HCT116 (cell line): ENCODE results near the gene SDCBP2. TPM values are rescaled to one million over a fixed set of nuclear protein-coding genes. Genes with fewer than 3 reads are reported as not detected.

Experiments used
- ATAC-seq: fragments of 200-7000 bp; cut with Tn5 transposase; 2 replicates; pipeline ENCODE4 v1.9.1; 2020; ENCODE audit warnings: mild to moderate bottlenecking, moderate library complexity
- BruUV-seq: library from RNA; stranded (reverse); fragments of 400-500 nt; replicated peaks from 2 replicates; lab custom pipeline; 2021; lab: Mats Ljungman, UMichigan
- CTCF ChIA-PET: fragments of 300-600 bp; sonication (Branson Sonifier 250); formaldehyde crosslinking; loops from one replicate; lab custom pipeline; 2021; ENCODE audit warnings: antibody characterized with exemption; lab: Charles Lee
- POLR2A ChIA-PET: fragments of 300-600, 350-600 bp; sonication (Branson Sonifier 250); formaldehyde crosslinking; loops from one replicate; lab custom pipeline; 2021; ENCODE audit warnings: antibody characterized with exemption; lab: Charles Lee
- RAD21 ChIA-PET, 2 experiments: fragments of 300-600 bp; sonication (Branson Sonifier 250); formaldehyde crosslinking; loops; one replicate each; lab custom pipeline; 2023; ENCODE audit warnings: low total read pairs in 2 of 2; ENCODE audit not compliant: uncharacterized antibody in 2 of 2, unreplicated experiment in 2 of 2, low non-redundant PET in 1 of 2; lab: Charles Lee
- DNase-seq: peaks from one replicate; pipeline ENCODE4 v3.0.0-alpha.2; 2010; ENCODE audit warnings: low read depth, low spot score
- H2AFZ ChIP-seq: fragments of 200-600 bp; shearing (Covaris generic), sonication (generic); 2 replicates; pipeline ENCODE4 v1.6.1; 2017; ENCODE audit warnings: low read depth, mixed run types, mixed read lengths, antibody characterized with exemption, low read length; ENCODE audit not compliant: poor library complexity, severe bottlenecking
- H3K27ac ChIP-seq: 2 replicates; pipeline ENCODE4 v1.5.1; 2012; ENCODE audit warnings: low read depth, low read length
- H3K27me3 ChIP-seq: fragments of 200-600 bp; sonication (generic); 2 replicates; pipeline ENCODE4 v1.6.1; 2016; ENCODE audit warnings: mixed run types, low read length, mixed read lengths; ENCODE audit not compliant: insufficient read depth
- H3K36me3 ChIP-seq, 2 experiments: fragments of 200-500 bp in 1 of 2; fragments of 200-600 bp in 1 of 2; sonication (Bioruptor generic) in 1 of 2; sonication (generic) in 1 of 2; 2 replicates each; pipeline versions ENCODE4 v1.5.1 to v1.6.1; 2014 to 2016; ENCODE audit warnings: low read length in 2 of 2, inconsistent platforms in 1 of 2, mixed read lengths in 1 of 2, mixed run types in 1 of 2; ENCODE audit not compliant: insufficient read depth in 2 of 2, control insufficient read depth in 1 of 2
- H3K4me1 ChIP-seq, 2 experiments: fragments of 200-600 bp in 1 of 2; sonication (generic) in 1 of 2; 2 replicates each; pipeline versions ENCODE4 v1.5.1 to v1.6.1; 2012 to 2017; ENCODE audit warnings: low read length in 2 of 2, inconsistent platforms in 1 of 2, mild to moderate bottlenecking in 1 of 2, mixed read lengths in 1 of 2, mixed run types in 1 of 2, moderate library complexity in 1 of 2; ENCODE audit not compliant: insufficient read depth in 2 of 2, control insufficient read depth in 1 of 2
- H3K4me2 ChIP-seq: fragments of 200-600 bp; sonication (generic); 2 replicates; pipeline ENCODE4 v1.6.1; 2017; ENCODE audit warnings: mixed run types, low read length, mixed read lengths
- H3K4me3 ChIP-seq, 2 experiments: fragments of 200-600 bp in 1 of 2; sonication (generic) in 1 of 2; replicated peaks in 1 of 2; 2 replicates each; pipeline ENCODE4 v1.5.1; 2011 to 2016; ENCODE audit warnings: low read length in 2 of 2, control low read depth in 1 of 2, low read depth in 1 of 2, mild to moderate bottlenecking in 1 of 2, mixed read lengths in 1 of 2, mixed run types in 1 of 2
- H3K79me2 ChIP-seq: fragments of 200-600 bp; sonication (generic); 2 replicates; pipeline ENCODE4 v1.6.1; 2017; ENCODE audit warnings: mild to moderate bottlenecking, mixed run types, low read length, moderate library complexity, mixed read lengths; ENCODE audit not compliant: insufficient read depth
- H3K9ac ChIP-seq: fragments of 200-600 bp; sonication (generic); 2 replicates; pipeline ENCODE4 v1.6.1; 2016; ENCODE audit warnings: low read length, mixed read lengths
- H3K9me2 ChIP-seq: fragments of 200-600 bp; sonication (generic), shearing (Covaris generic); 2 replicates; pipeline ENCODE4 v1.6.1; 2017; ENCODE audit warnings: mixed run types, mild to moderate bottlenecking, moderate library complexity; ENCODE audit not compliant: insufficient read depth
- H3K9me3 ChIP-seq, 2 experiments: fragments of 200-500 bp in 1 of 2; fragments of 200-600 bp in 1 of 2; sonication (Bioruptor generic) in 1 of 2; sonication (generic) in 1 of 2; 2 replicates each; pipeline ENCODE4 v1.6.1; 2014 to 2017; ENCODE audit warnings: low read length in 2 of 2, mixed read lengths in 2 of 2, inconsistent platforms in 1 of 2, low read depth in 1 of 2, mild to moderate bottlenecking in 1 of 2, mixed run types in 1 of 2, moderate library complexity in 1 of 2; ENCODE audit not compliant: control insufficient read depth in 1 of 2, insufficient read depth in 1 of 2
- H4K20me1 ChIP-seq: fragments of 200-600 bp; sonication (generic), shearing (Covaris generic); 2 replicates; pipeline ENCODE4 v1.6.1; 2017; ENCODE audit warnings: mixed run types, mild to moderate bottlenecking, moderate library complexity; ENCODE audit not compliant: insufficient read depth
- CBX3 ChIP-seq: IDR thresholded peaks from 2 replicates; pipeline ENCODE4 v1.6.1; 2012; ENCODE audit warnings: low read depth
- EGR1 ChIP-seq: IDR thresholded peaks from 2 replicates; pipeline ENCODE4 v1.6.1; 2012; ENCODE audit warnings: low read depth
- ELF1 ChIP-seq: IDR thresholded peaks from 2 replicates; pipeline ENCODE4 v1.6.1; 2012; ENCODE audit warnings: low read depth, borderline replicate concordance
- EZH2 ChIP-seq: fragments of 200-600 bp; sonication (generic); IDR thresholded peaks from 2 replicates; pipeline ENCODE4 v1.6.1; 2017; ENCODE audit warnings: antibody characterized with exemption, mixed run types
- FOSL1 ChIP-seq: IDR thresholded peaks from 2 replicates; pipeline ENCODE4 v1.6.1; 2012; ENCODE audit warnings: low read depth
- SP1 ChIP-seq: IDR thresholded peaks from 2 replicates; pipeline ENCODE4 v1.6.1; 2012; ENCODE audit warnings: low read depth
- ZFX ChIP-seq: fragments of 450-650 bp; IDR thresholded peaks from 2 replicates; pipeline ENCODE4 v1.6.1; 2017
- intact Hi-C: fragments of 100-400 bp; cut with micrococcal nuclease; formaldehyde crosslinking; loops from 2 replicates; pipeline ENCODE4 v1.10.0; 2022
- total RNA-seq: library from RNA; stranded (reverse); gene quantifications from one replicate; pipeline ENCODE4 v1.2.1, GENCODE V29; 2021; ENCODE audit not compliant: unreplicated experiment
- TF ChIP-seq, protein P1 (sequence below), 3 experiments: fragments of 200-600 bp in 1 of 3; sonication (generic) in 1 of 3; IDR thresholded peaks in 2 of 3; conservative IDR thresholded peaks in 1 of 3; 2 replicates each; pipeline ENCODE4 v1.5.1; 2012 to 2017; ENCODE audit warnings: low read depth in 2 of 3, low read length in 2 of 3, antibody characterized with exemption in 1 of 3, borderline replicate concordance in 1 of 3, control low read depth in 1 of 3, mild to moderate bottlenecking in 1 of 3, mixed read lengths in 1 of 3, mixed run types in 1 of 3, moderate library complexity in 1 of 3; ENCODE audit not compliant: insufficient read depth in 1 of 3
- TF ChIP-seq, protein P2 (sequence below): IDR thresholded peaks from 2 replicates; pipeline ENCODE4 v1.6.1; 2011; ENCODE audit warnings: mild to moderate bottlenecking, low read length, moderate library complexity; ENCODE audit not compliant: insufficient replicate concordance; ENCODE audit errors: extremely low read depth

Gene SDCBP2
- total RNA-seq, 1 experiment from 2014 or later: 3.4 TPM

GRCh38 chr20:1265226-1265915, 63.6 kb downstream of the SDCBP2 start (continued):
- TF ChIP-seq, protein P1, sequence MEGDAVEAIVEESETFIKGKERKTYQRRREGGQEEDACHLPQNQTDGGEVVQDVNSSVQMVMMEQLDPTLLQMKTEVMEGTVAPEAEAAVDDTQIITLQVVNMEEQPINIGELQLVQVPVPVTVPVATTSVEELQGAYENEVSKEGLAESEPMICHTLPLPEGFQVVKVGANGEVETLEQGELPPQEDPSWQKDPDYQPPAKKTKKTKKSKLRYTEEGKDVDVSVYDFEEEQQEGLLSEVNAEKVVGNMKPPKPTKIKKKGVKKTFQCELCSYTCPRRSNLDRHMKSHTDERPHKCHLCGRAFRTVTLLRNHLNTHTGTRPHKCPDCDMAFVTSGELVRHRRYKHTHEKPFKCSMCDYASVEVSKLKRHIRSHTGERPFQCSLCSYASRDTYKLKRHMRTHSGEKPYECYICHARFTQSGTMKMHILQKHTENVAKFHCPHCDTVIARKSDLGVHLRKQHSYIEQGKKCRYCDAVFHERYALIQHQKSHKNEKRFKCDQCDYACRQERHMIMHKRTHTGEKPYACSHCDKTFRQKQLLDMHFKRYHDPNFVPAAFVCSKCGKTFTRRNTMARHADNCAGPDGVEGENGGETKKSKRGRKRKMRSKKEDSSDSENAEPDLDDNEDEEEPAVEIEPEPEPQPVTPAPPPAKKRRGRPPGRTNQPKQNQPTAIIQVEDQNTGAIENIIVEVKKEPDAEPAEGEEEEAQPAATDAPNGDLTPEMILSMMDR (IDR thresholded peaks at IDR 0.05 in 2 of 3, conservative IDR thresholded peaks at IDR 0.05 in 1 of 3; ENCODE audit: borderline replicate concordance in 1 of 3, insufficient read depth in 1 of 3, low read depth in 2 of 3, low read length in 2 of 3): no peak
- TF ChIP-seq CBX3 (no peak), EGR1 (no peak)

DNA sequence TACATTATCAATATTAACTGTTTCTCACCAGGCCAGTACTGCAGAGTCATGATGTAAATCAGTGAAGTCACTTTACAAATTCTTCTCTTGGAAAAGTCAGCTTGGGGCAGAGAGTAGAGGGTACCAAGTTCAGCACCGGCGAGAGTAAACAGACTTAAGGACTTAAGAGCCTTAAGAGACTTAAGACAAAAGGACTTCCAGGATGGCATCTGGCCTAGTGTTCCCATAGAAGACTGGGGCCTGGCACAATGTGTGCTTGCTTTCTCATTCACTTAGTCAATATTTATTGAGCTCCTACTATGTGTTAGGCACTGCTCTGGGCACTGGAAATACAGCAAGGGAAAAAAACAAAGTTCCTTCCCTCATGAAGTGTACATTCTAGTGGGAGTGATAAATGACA, 64.2 kb downstream of the SDCBP2 start:
- DNase-seq: no peak
- no peak overlapping the region for H3K4me3 ChIP-seq
- ChIA-PET POLR2A (no interaction called here), RAD21 (no interaction called here), CTCF (no interaction called here)
- H2AFZ ChIP-seq: peak overlapping the region; percentile 44
- H4K20me1 ChIP-seq: no peaks in the 10 kb centered on the region
- TF ChIP-seq EZH2: no peak
- TF ChIP-seq ELF1: no peak
- TF ChIP-seq ZFX: no peak
- TF ChIP-seq, protein P2, sequence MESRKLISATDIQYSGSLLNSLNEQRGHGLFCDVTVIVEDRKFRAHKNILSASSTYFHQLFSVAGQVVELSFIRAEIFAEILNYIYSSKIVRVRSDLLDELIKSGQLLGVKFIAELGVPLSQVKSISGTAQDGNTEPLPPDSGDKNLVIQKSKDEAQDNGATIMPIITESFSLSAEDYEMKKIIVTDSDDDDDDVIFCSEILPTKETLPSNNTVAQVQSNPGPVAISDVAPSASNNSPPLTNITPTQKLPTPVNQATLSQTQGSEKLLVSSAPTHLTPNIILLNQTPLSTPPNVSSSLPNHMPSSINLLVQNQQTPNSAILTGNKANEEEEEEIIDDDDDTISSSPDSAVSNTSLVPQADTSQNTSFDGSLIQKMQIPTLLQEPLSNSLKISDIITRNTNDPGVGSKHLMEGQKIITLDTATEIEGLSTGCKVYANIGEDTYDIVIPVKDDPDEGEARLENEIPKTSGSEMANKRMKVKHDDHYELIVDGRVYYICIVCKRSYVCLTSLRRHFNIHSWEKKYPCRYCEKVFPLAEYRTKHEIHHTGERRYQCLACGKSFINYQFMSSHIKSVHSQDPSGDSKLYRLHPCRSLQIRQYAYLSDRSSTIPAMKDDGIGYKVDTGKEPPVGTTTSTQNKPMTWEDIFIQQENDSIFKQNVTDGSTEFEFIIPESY: no peak
- TF ChIP-seq, protein P1 (IDR thresholded peaks at IDR 0.05 in 2 of 3, conservative IDR thresholded peaks at IDR 0.05 in 1 of 3; ENCODE audit: borderline replicate concordance in 1 of 3, insufficient read depth in 1 of 3, low read depth in 2 of 3, low read length in 2 of 3): no peak
- no peak for TF ChIP-seq FOSL1
- no peak for TF ChIP-seq SP1
- H3K4me1 ChIP-seq: peaks cover 6 to 21% of the 10 kb centered on the region in 2 experiments; a peak in 3 of 4 replicates
- no peaks in the 10 kb centered on the region for H3K36me3 ChIP-seq
- peak overlapping the region; percentile 75; the same call in 1 of the 2 replicates for H3K4me2 ChIP-seq
- no peaks in the 10 kb centered on the region; the same call in 1 of the 2 replicates for H3K9me2 ChIP-seq
- H3K9me3 ChIP-seq: no peaks in the 10 kb centered on the region
- H3K9ac ChIP-seq: no peak overlapping the region
- ATAC-seq: no peak
- no TSS peak for BruUV-seq
- H3K27ac ChIP-seq: no peak overlapping the region
- H3K27me3 ChIP-seq: no peaks in the 10 kb centered on the region
- no peaks in the 10 kb centered on the region for H3K79me2 ChIP-seq
- intact Hi-C loops: no loop called here
